Caco-2 (cell line): ENCODE data around the gene LRMDA. TPM values are rescaled to one million over a fixed set of nuclear protein-coding genes. Genes with fewer than 3 reads are reported as not detected.

Experiments used
- BruUV-seq: library from RNA; stranded (reverse); fragments of 400-500 nt; replicated peaks from 2 replicates; lab custom pipeline; 2021; lab: Mats Ljungman, UMichigan
- CTCF ChIA-PET: fragments of 300-600 bp; sonication (Branson Sonifier 250); formaldehyde crosslinking; loops from one replicate; lab custom pipeline; 2022; ENCODE audit warnings: antibody characterized with exemption; lab: Charles Lee
- POLR2A ChIA-PET: fragments of 300-600 bp; sonication (Branson Sonifier 250); formaldehyde crosslinking; loops from one replicate; lab custom pipeline; 2022; ENCODE audit warnings: antibody characterized with exemption; lab: Charles Lee
- DNase-seq, 2 experiments: peaks; one replicate each; pipeline versions ENCODE4 v3.0.0 to v3.0.0-alpha.2; 2020 to 2022
- H3K27me3 ChIP-seq: replicated peaks from 2 replicates; pipeline ENCODE4 v1.6.0; 2011; ENCODE audit warnings: low read length; ENCODE audit not compliant: control insufficient read depth, insufficient read depth
- H3K36me3 ChIP-seq: 2 replicates; pipeline ENCODE4 v1.5.1; 2011; ENCODE audit warnings: low read length; ENCODE audit not compliant: control insufficient read depth, insufficient read depth
- H3K4me1 ChIP-seq: fragments of 250-450 bp; sonication (Bioruptor Pico); 2 replicates; pipeline ENCODE4 v1.5.1; 2020; ENCODE audit warnings: mild to moderate bottlenecking
- H3K4me3 ChIP-seq: 2 replicates; pipeline ENCODE4 v1.5.1; 2011; ENCODE audit warnings: low read depth, mild to moderate bottlenecking, control low read depth, low read length
- H3K9me3 ChIP-seq: fragments of 250-450 bp; sonication (Bioruptor Pico); 2 replicates; pipeline ENCODE4 v1.5.1; 2020; ENCODE audit warnings: mild to moderate bottlenecking, moderate library complexity
- H3K27ac Mint-ChIP-seq: one replicate; pipeline ENCODE4 v1.8.0; 2022; ENCODE audit warnings: mixed read lengths; ENCODE audit not compliant: unreplicated experiment
- H3K27me3 Mint-ChIP-seq: one replicate; pipeline ENCODE4 v1.8.0; 2022; ENCODE audit warnings: mixed read lengths; ENCODE audit not compliant: insufficient read depth, unreplicated experiment
- H3K36me3 Mint-ChIP-seq: one replicate; pipeline ENCODE4 v1.8.0; 2022; ENCODE audit warnings: mild to moderate bottlenecking, mixed read lengths; ENCODE audit not compliant: insufficient read depth, unreplicated experiment
- H3K4me1 Mint-ChIP-seq: one replicate; pipeline ENCODE4 v1.8.0; 2022; ENCODE audit warnings: low read depth, mixed read lengths; ENCODE audit not compliant: unreplicated experiment
- H3K4me3 Mint-ChIP-seq: one replicate; pipeline ENCODE4 v1.8.0; 2022; ENCODE audit warnings: mild to moderate bottlenecking, moderate library complexity, mixed read lengths; ENCODE audit not compliant: unreplicated experiment
- H3K9me3 Mint-ChIP-seq: one replicate; pipeline ENCODE4 v1.8.0; 2022; ENCODE audit warnings: mixed read lengths; ENCODE audit not compliant: unreplicated experiment
- intact Hi-C: fragments of 100-400 bp; cut with micrococcal nuclease; formaldehyde crosslinking; loops from one replicate; pipeline ENCODE4 v1.10.0; 2022; ENCODE audit not compliant: unreplicated experiment
- total RNA-seq: library from RNA; stranded (reverse); gene quantifications from 2 replicates; pipeline ENCODE4 v1.2.3, GENCODE V29; 2022
- TF ChIP-seq, protein P1 (sequence below), 2 experiments: fragments of 200-600 bp in 1 of 2; IDR thresholded peaks; 1 replicate in 1 of 2; 2 replicates in 1 of 2; pipeline versions ENCODE4 v1.5.1 to v1.8.0; 2011 to 2022; ENCODE audit warnings: antibody characterized with exemption in 1 of 2, control low read depth in 1 of 2, inconsistent platforms in 1 of 2, low read depth in 1 of 2, low read length in 1 of 2, mild to moderate bottlenecking in 1 of 2, moderate library complexity in 1 of 2; ENCODE audit not compliant: insufficient read depth in 1 of 2, severe bottlenecking in 1 of 2, unreplicated experiment in 1 of 2

The LRMDA gene
- total RNA-seq, 1 experiment from 2014 or later, result 18.5 TPM

- ChIA-PET CTCF (no interaction called here), POLR2A (no interaction called here)
- Histone ChIP-seq H3K9me3 (no peaks in the 10 kb centered on the region), H3K27me3 (no peaks in the 10 kb centered on the region), H3K4me3 (no peak overlapping the region), H3K4me1 (peaks cover 4% of the 10 kb centered on the region; the same call in 1 of the 2 replicates), H3K36me3 (no peaks in the 10 kb centered on the region)
- H3K36me3 Mint-ChIP-seq, result no peaks in the 10 kb centered on the region
- no peaks in the 10 kb centered on the region for H3K27me3 Mint-ChIP-seq
- H3K27ac Mint-ChIP-seq, result no peak overlapping the region
- intact Hi-C loops, result no loop called here
- no peak overlapping the region for H3K4me3 Mint-ChIP-seq
- TF ChIP-seq, protein P1, sequence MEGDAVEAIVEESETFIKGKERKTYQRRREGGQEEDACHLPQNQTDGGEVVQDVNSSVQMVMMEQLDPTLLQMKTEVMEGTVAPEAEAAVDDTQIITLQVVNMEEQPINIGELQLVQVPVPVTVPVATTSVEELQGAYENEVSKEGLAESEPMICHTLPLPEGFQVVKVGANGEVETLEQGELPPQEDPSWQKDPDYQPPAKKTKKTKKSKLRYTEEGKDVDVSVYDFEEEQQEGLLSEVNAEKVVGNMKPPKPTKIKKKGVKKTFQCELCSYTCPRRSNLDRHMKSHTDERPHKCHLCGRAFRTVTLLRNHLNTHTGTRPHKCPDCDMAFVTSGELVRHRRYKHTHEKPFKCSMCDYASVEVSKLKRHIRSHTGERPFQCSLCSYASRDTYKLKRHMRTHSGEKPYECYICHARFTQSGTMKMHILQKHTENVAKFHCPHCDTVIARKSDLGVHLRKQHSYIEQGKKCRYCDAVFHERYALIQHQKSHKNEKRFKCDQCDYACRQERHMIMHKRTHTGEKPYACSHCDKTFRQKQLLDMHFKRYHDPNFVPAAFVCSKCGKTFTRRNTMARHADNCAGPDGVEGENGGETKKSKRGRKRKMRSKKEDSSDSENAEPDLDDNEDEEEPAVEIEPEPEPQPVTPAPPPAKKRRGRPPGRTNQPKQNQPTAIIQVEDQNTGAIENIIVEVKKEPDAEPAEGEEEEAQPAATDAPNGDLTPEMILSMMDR (IDR thresholded peaks at IDR 0.05; ENCODE audit: insufficient read depth in 1 of 2, low read depth in 1 of 2, low read length in 1 of 2, severe bottlenecking in 1 of 2, unreplicated experiment in 1 of 2), result no peak
- peaks cover 34% of the 10 kb centered on the region for H3K4me1 Mint-ChIP-seq
- DNase-seq, result no peak
- no TSS peak for BruUV-seq
- no peaks in the 10 kb centered on the region for H3K9me3 Mint-ChIP-seq
Observed at GRCh38 chr10:75611172-75611992, 180.0 kb downstream of the LRMDA start.

- Mint-ChIP-seq H3K27ac (no peak overlapping the region), H3K36me3 (no peaks in the 10 kb centered on the region), H3K9me3 (no peaks in the 10 kb centered on the region), H3K4me3 (no peak overlapping the region), H3K4me1 (peaks cover 30% of the 10 kb centered on the region), H3K27me3 (no peaks in the 10 kb centered on the region)
- Histone ChIP-seq H3K9me3 (no peaks in the 10 kb centered on the region), H3K27me3 (no peaks in the 10 kb centered on the region), H3K4me3 (no peak overlapping the region), H3K4me1 (no peaks in the 10 kb centered on the region), H3K36me3 (no peaks in the 10 kb centered on the region)
- DNase-seq, result no peak
- ChIA-PET CTCF (no interaction called here), POLR2A (no interaction called here)
- TF ChIP-seq, protein P1 (IDR thresholded peaks at IDR 0.05; ENCODE audit: insufficient read depth in 1 of 2, low read depth in 1 of 2, low read length in 1 of 2, severe bottlenecking in 1 of 2, unreplicated experiment in 1 of 2), result no peak
- BruUV-seq, result no TSS peak
- intact Hi-C loops, result no loop called here
Observed at GRCh38 chr10:75611993-75612372, 180.6 kb downstream of the LRMDA start.

DNA sequence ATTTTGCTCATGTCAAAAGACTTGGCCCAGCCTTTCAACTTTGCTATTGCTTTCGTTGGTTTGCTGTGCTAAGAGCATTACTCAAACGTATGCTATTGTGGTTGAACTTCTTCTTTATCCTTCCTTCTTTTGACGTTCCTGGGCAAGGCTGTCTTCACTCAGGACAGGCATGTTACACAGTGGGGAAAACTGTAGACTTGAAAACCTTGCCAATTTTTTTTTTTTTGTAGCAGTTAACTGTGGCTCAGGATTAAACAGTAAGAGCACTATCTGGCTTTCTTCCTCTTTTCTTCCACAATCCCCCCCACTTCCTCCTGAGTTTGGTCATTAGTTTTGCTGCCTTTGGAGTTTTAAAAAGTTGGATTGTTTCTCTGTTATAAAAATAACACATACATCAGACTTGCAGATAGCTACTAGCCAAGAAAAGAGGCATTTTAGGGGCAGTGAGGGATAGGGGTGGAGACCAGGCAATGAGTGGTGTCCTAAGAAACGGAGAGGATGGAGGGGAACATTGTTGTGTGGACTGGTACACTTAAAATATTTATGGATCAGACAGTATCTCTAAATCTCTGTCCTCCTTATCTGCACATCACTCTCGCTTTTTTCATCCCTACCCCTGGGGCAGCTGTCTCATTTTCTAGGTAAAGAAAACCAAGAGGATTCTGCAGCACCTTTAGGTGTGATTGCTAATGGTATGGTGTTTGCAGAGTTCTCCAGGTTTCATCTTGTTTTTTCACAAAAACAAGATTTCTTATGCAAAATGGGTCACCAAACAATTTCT is 181.7 kb downstream of the LRMDA start:
- Mint-ChIP-seq H3K4me1 (peaks cover 30% of the 10 kb centered on the region), H3K27ac (no peak overlapping the region), H3K4me3 (no peak overlapping the region), H3K36me3 (no peaks in the 10 kb centered on the region), H3K27me3 (no peaks in the 10 kb centered on the region), H3K9me3 (no peaks in the 10 kb centered on the region)
- no TSS peak for BruUV-seq
- Histone ChIP-seq H3K4me3 (no peak overlapping the region), H3K4me1 (no peaks in the 10 kb centered on the region), H3K36me3 (no peaks in the 10 kb centered on the region), H3K27me3 (no peaks in the 10 kb centered on the region), H3K9me3 (no peaks in the 10 kb centered on the region)
- intact Hi-C loops, result no loop called here
- TF ChIP-seq, protein P1 (IDR thresholded peaks at IDR 0.05; ENCODE audit: insufficient read depth in 1 of 2, low read depth in 1 of 2, low read length in 1 of 2, severe bottlenecking in 1 of 2, unreplicated experiment in 1 of 2), result no peak
- CTCF ChIA-PET, result no interaction called here
- POLR2A ChIA-PET, result interaction anchor here (0.6 kb wide), 1 partner anchor 182 kb away, joined by 15 read pairs; no protein-coding TSS in a partner anchor
- DNase-seq, result no peak
